Uterus (tissue), 4 donors: ENCODE results near the gene CRYGB. TPM values are rescaled to one million over a fixed set of nuclear protein-coding genes. Genes with fewer than 3 reads are reported as not detected.

Experiments
- DNase-seq, 2 donors: peaks; one replicate each; pipeline ENCODE4 v3.0.0-alpha.2; 2019 to 2020
- H3K27ac ChIP-seq, 2 donors: fragments of 200-600 bp; sonication (generic); 1 replicate in 1 of 2; 2 replicates in 1 of 2; pipeline ENCODE4 v1.5.1; 2016 to 2018
- H3K27me3 ChIP-seq, 2 donors: fragments of 200-600 bp; sonication (generic); one replicate each; pipeline ENCODE4 v1.5.1; 2018 to 2019; ENCODE audit warnings: control low read depth in 1 of 2
- H3K36me3 ChIP-seq, 2 donors: fragments of 200-600 bp; sonication (generic); one replicate each; pipeline ENCODE4 v1.5.1; 2019; ENCODE audit warnings: control low read depth in 1 of 2
- H3K4me1 ChIP-seq, 2 donors: fragments of 200-600 bp; sonication (generic); one replicate each; pipeline ENCODE4 v1.5.1; 2018 to 2019; ENCODE audit warnings: control low read depth in 1 of 2
- H3K4me3 ChIP-seq, 2 donors: fragments of 200-600 bp; sonication (generic); 1 replicate in 1 of 2; 2 replicates in 1 of 2; pipeline ENCODE4 v1.5.1; 2018 to 2019; ENCODE audit warnings: mild to moderate bottlenecking in 1 of 2
- H3K9me3 ChIP-seq, 2 donors: fragments of 200-600 bp; sonication (generic); one replicate each; pipeline ENCODE4 v1.5.1; 2019; ENCODE audit warnings: control low read depth in 1 of 2
- CTCF ChIP-seq, 4 experiments: fragments of 200-600 bp in 2 of 4; fragments of 450-650 bp in 2 of 4; sonication (generic) in 2 of 4; IDR thresholded peaks; one replicate each; pipeline ENCODE4 v1.5.1; 2016 to 2019; ENCODE audit warnings: antibody characterized with exemption in 4 of 4, mild to moderate bottlenecking in 2 of 4, moderate library complexity in 1 of 4
- POLR2A ChIP-seq, 2 donors: fragments of 450-650 bp; IDR thresholded peaks; one replicate each; pipeline ENCODE4 v1.6.1; 2016; ENCODE audit warnings: antibody characterized with exemption in 2 of 2, mild to moderate bottlenecking in 1 of 2, moderate library complexity in 1 of 2
- intact Hi-C: fragments of 100-400 bp; cut with DNase I; formaldehyde crosslinking; loops from one replicate; pipeline ENCODE4 v1.15.1; 2023; ENCODE audit warnings: low total_unique reads
- total RNA-seq, 4 donors: library from RNA; depleted of rRNA in 3 of 4; stranded (reverse); fragments of >200 nt in 3 of 4; gene quantifications; one replicate each; pipeline versions ENCODE4 v1.1.0 to v1.2.4, GENCODE V29; 2014 to 2023
- donor health status: DM: yes; HTN: yes; CAD: no.

The CRYGB gene
- total RNA-seq, 4 donors from 2014 or later: not detected

- intact Hi-C loops: no loop called here
- no peaks in the 10 kb centered on the region for H3K36me3 ChIP-seq
- H3K27ac ChIP-seq: no peak overlapping the region
- H3K4me3 ChIP-seq: no peak overlapping the region
- DNase-seq: no peak
- H3K9me3 ChIP-seq: no peaks in the 10 kb centered on the region
- no peaks in the 10 kb centered on the region for H3K27me3 ChIP-seq
- no peaks in the 10 kb centered on the region for H3K4me1 ChIP-seq
- TF ChIP-seq POLR2A (IDR thresholded peaks at IDR 0.05) (no peak), CTCF (IDR thresholded peaks at IDR 0.05) (no peak)
These were observed 4.1 kb upstream of the CRYGB start for GRCh38 chr2:208150094-208150493.

GRCh38 chr2:208148803-208149202 is 2.8 kb upstream of the CRYGB start:
- no peak for TF ChIP-seq POLR2A (IDR thresholded peaks at IDR 0.05)
- Histone ChIP-seq H3K27ac (no peak overlapping the region), H3K4me3 (no peak overlapping the region), H3K4me1 (no peaks in the 10 kb centered on the region), H3K9me3 (no peaks in the 10 kb centered on the region), H3K36me3 (no peaks in the 10 kb centered on the region), H3K27me3 (no peaks in the 10 kb centered on the region)
- intact Hi-C loops: no loop called here
- no peak for DNase-seq

- Histone ChIP-seq H3K4me1 (no peaks in the 10 kb centered on the region), H3K27ac (no peak overlapping the region), H3K4me3 (no peak overlapping the region), H3K27me3 (no peaks in the 10 kb centered on the region), H3K9me3 (no peaks in the 10 kb centered on the region), H3K36me3 (no peaks in the 10 kb centered on the region)
- TF ChIP-seq CTCF (IDR thresholded peaks at IDR 0.05): no peak
- no peak for TF ChIP-seq POLR2A (IDR thresholded peaks at IDR 0.05)
- no peak for DNase-seq
- intact Hi-C loops: no loop called here
These were observed 1.8 kb upstream of the CRYGB start for GRCh38 chr2:208147759-208148158.

- no peak overlapping the region for H3K27ac ChIP-seq
- no peaks in the 10 kb centered on the region for H3K9me3 ChIP-seq
- H3K4me1 ChIP-seq: no peaks in the 10 kb centered on the region
- no peak for DNase-seq
- TF ChIP-seq CTCF (IDR thresholded peaks at IDR 0.05) (no peak), POLR2A (IDR thresholded peaks at IDR 0.05) (no peak)
- no peaks in the 10 kb centered on the region for H3K36me3 ChIP-seq
- no peak overlapping the region for H3K4me3 ChIP-seq
- no peaks in the 10 kb centered on the region for H3K27me3 ChIP-seq
- intact Hi-C loops: no loop called here
These were observed 1.1 kb upstream of the CRYGB start for GRCh38 chr2:208147008-208147407.

- Histone ChIP-seq H3K27me3 (no peaks in the 10 kb centered on the region), H3K4me3 (no peak overlapping the region), H3K36me3 (no peaks in the 10 kb centered on the region), H3K9me3 (no peaks in the 10 kb centered on the region), H3K27ac (no peak overlapping the region), H3K4me1 (no peaks in the 10 kb centered on the region)
- intact Hi-C loops: no loop called here
- TF ChIP-seq CTCF (IDR thresholded peaks at IDR 0.05) (no peak), POLR2A (IDR thresholded peaks at IDR 0.05) (no peak)
- no peak for DNase-seq
These were observed 2.8 kb downstream of the CRYGB start for GRCh38 chr2:208142925-208143799.
